Esophagus muscularis mucosa (tissue), 3 donors: Measurements from ENCODE around the gene KLHDC7A.

Experiments
- POLR2AphosphoS5 ChIP-seq, 2 donors: sonication (generic); formaldehyde crosslinking; IDR thresholded peaks; one replicate each; pipeline ENCODE4 v1.6.1; 2017; ENCODE audit warnings: antibody characterized with exemption in 2 of 2
- TF ChIP-seq, protein P1 (sequence below), 3 experiments: fragments of 200-600 bp in 2 of 3; fragments of 450-650 bp in 1 of 3; sonication (generic) in 2 of 3; IDR thresholded peaks; one replicate each; pipeline ENCODE4 v1.5.1; 2017 to 2019; ENCODE audit warnings: antibody characterized with exemption in 3 of 3, mild to moderate bottlenecking in 2 of 3, moderate library complexity in 1 of 3

GRCh38 chr1:18494304-18494703 lies 13.6 kb downstream of the KLHDC7A start:
- TF ChIP-seq, protein P1, sequence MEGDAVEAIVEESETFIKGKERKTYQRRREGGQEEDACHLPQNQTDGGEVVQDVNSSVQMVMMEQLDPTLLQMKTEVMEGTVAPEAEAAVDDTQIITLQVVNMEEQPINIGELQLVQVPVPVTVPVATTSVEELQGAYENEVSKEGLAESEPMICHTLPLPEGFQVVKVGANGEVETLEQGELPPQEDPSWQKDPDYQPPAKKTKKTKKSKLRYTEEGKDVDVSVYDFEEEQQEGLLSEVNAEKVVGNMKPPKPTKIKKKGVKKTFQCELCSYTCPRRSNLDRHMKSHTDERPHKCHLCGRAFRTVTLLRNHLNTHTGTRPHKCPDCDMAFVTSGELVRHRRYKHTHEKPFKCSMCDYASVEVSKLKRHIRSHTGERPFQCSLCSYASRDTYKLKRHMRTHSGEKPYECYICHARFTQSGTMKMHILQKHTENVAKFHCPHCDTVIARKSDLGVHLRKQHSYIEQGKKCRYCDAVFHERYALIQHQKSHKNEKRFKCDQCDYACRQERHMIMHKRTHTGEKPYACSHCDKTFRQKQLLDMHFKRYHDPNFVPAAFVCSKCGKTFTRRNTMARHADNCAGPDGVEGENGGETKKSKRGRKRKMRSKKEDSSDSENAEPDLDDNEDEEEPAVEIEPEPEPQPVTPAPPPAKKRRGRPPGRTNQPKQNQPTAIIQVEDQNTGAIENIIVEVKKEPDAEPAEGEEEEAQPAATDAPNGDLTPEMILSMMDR (IDR thresholded peaks at IDR 0.05) = no peak
- no peak for TF ChIP-seq POLR2AphosphoS5 (IDR thresholded peaks at IDR 0.05)
